Measurements from ENCODE around the gene TEX19.

DNA sequence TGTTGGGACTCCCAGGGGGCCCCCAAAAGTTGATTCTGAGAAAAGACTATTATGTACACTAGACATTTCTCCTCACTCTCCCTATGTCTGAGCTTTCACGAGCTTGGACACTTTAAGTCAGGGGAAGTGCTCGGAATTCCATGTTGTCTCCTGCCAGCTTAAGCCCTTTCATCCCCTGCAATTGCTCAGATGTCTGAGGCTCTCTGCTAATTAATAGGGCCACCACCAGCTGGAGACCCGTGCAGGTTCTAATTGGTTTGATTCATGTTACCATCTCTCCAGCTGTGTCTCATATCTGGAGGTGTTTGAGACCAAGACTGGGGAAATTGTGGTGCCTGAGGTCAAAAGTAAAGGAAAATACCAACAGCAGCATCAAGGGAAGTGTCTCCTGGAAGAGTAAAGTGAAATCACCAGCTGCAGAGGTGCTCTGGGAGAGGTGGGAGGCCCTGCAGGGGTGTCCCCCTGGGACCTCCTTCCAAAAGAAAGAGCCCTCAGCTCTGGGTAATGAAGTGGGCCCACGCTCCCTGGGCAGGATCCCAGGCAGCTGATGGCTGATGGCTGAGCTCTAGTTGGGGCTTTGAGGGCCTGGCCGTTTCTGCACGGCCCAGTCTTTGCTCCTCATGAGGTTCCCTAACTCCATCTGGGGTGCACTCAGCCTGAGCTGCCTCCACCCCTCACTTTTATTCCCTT lies 6.7 kb downstream of the TEX19 start:
- TF ChIP-seq, protein P1, sequence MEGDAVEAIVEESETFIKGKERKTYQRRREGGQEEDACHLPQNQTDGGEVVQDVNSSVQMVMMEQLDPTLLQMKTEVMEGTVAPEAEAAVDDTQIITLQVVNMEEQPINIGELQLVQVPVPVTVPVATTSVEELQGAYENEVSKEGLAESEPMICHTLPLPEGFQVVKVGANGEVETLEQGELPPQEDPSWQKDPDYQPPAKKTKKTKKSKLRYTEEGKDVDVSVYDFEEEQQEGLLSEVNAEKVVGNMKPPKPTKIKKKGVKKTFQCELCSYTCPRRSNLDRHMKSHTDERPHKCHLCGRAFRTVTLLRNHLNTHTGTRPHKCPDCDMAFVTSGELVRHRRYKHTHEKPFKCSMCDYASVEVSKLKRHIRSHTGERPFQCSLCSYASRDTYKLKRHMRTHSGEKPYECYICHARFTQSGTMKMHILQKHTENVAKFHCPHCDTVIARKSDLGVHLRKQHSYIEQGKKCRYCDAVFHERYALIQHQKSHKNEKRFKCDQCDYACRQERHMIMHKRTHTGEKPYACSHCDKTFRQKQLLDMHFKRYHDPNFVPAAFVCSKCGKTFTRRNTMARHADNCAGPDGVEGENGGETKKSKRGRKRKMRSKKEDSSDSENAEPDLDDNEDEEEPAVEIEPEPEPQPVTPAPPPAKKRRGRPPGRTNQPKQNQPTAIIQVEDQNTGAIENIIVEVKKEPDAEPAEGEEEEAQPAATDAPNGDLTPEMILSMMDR (IDR thresholded peaks at IDR 0.05 in 2 of 3, conservative IDR thresholded peaks at IDR 0.05 in 1 of 3; ENCODE audit: control insufficient read depth in 2 of 3, extremely low read depth in 1 of 3, insufficient read depth in 1 of 3, low read depth in 3 of 3, low read length in 3 of 3) = no peak
- TF ChIP-seq REST (IDR thresholded peaks at IDR 0.05; ENCODE audit: low read depth, low read length) (no peak), ZNF274 (IDR thresholded peaks at IDR 0.05; ENCODE audit: insufficient read depth, insufficient read length) (no peak)
